Lower lobe of right lung (tissue), 2 donors: ENCODE measurements around the gene SLC30A2. TPM values are rescaled to one million over a fixed set of nuclear protein-coding genes. Genes with fewer than 3 reads are reported as not detected.

Source experiments
- ATAC-seq, 2 donors: fragments of 200-7000 bp; cut with Tn5 transposase; one replicate each; pipeline ENCODE4 v1.9.1; 2020 to 2022; ENCODE audit warnings: mild to moderate bottlenecking in 2 of 2, moderate library complexity in 2 of 2
- DNase-seq: peaks from one replicate; pipeline ENCODE4 v3.0.0-alpha.2; 2020
- H3K27ac ChIP-seq: fragments of 200-600 bp; one replicate; pipeline ENCODE4 v1.8.0; 2022
- H3K27me3 ChIP-seq: fragments of 200-600 bp; one replicate; pipeline ENCODE4 v1.8.0; 2022; ENCODE audit warnings: low read depth
- H3K36me3 ChIP-seq: fragments of 200-600 bp; one replicate; pipeline ENCODE4 v1.8.0; 2022; ENCODE audit warnings: mild to moderate bottlenecking
- H3K4me1 ChIP-seq: fragments of 200-600 bp; one replicate; pipeline ENCODE4 v1.8.0; 2022
- H3K4me3 ChIP-seq: fragments of 200-600 bp; one replicate; pipeline ENCODE4 v1.8.0; 2022; ENCODE audit warnings: mild to moderate bottlenecking
- H3K9me3 ChIP-seq: fragments of 200-600 bp; one replicate; pipeline ENCODE4 v1.8.0; 2022
- intact Hi-C: fragments of 100-400 bp; cut with DNase I; formaldehyde crosslinking; loops from one replicate; pipeline ENCODE4 v1.11.0; 2022
- total RNA-seq: library from RNA; stranded (reverse); fragmentation: NEBNext Ultra II Directional; extraction: Animal tissue kit (Norgen Biotek cat#: 25700); gene quantifications from one replicate; pipeline ENCODE4 v1.2.1, GENCODE V29; 2021
- TF ChIP-seq, protein P1 (sequence below): fragments of 200-600 bp; IDR thresholded peaks from one replicate; pipeline ENCODE4 v1.8.0; 2022; ENCODE audit warnings: antibody characterized with exemption, mild to moderate bottlenecking
- donor health status: DM: no; HTN: yes; CAD: no; lungs with severe emphysema.

SLC30A2 gene
- total RNA-seq, 1 donor from 2014 or later: not detected

GRCh38 chr1:26090893-26091292, 45.0 kb upstream of the SLC30A2 start:
- TF ChIP-seq, protein P1, sequence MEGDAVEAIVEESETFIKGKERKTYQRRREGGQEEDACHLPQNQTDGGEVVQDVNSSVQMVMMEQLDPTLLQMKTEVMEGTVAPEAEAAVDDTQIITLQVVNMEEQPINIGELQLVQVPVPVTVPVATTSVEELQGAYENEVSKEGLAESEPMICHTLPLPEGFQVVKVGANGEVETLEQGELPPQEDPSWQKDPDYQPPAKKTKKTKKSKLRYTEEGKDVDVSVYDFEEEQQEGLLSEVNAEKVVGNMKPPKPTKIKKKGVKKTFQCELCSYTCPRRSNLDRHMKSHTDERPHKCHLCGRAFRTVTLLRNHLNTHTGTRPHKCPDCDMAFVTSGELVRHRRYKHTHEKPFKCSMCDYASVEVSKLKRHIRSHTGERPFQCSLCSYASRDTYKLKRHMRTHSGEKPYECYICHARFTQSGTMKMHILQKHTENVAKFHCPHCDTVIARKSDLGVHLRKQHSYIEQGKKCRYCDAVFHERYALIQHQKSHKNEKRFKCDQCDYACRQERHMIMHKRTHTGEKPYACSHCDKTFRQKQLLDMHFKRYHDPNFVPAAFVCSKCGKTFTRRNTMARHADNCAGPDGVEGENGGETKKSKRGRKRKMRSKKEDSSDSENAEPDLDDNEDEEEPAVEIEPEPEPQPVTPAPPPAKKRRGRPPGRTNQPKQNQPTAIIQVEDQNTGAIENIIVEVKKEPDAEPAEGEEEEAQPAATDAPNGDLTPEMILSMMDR: no peak
- Histone ChIP-seq H3K27me3 (peaks cover 7% of the 10 kb centered on the region), H3K9me3 (no peaks in the 10 kb centered on the region), H3K27ac (no peak overlapping the region), H3K36me3 (no peaks in the 10 kb centered on the region), H3K4me1 (peaks cover 7% of the 10 kb centered on the region), H3K4me3 (no peak overlapping the region)
- ATAC-seq: no peak
- DNase-seq: no peak
- intact Hi-C loops: no loop called here

DNA sequence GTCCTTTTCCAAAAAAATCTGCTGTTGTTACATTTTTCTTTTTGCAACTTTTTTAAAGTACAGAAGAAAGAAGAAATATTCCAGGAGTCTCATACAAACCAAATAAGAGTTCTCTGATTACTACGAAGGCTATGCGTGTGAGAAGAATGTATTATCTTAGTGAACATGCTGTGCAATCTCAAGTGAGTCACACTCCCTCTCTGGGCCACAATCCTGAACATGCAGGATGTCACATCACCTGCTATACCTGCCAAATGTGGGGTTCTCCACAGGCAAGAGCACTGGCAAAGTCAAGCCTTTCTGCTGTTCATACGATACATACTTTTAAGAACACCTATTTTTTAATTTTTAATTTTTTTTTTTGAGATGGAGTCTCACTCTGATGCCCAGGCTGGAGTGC, 43.2 kb upstream of the SLC30A2 start:
- no peaks in the 10 kb centered on the region for H3K9me3 ChIP-seq
- H3K4me3 ChIP-seq: no peak overlapping the region
- DNase-seq (no peak), ATAC-seq (no peak)
- peaks cover 7% of the 10 kb centered on the region for H3K27me3 ChIP-seq
- TF ChIP-seq, protein P1: no peak
- H3K36me3 ChIP-seq: no peaks in the 10 kb centered on the region
- H3K27ac ChIP-seq: no peak overlapping the region
- intact Hi-C loops: no loop called here
- peaks cover 4% of the 10 kb centered on the region for H3K4me1 ChIP-seq

GRCh38 chr1:26084844-26085243, 38.9 kb upstream of the SLC30A2 start:
- ATAC-seq: no peak
- no peak overlapping the region for H3K27ac ChIP-seq
- TF ChIP-seq, protein P1: no peak
- no peak for DNase-seq
- H3K36me3 ChIP-seq: no peaks in the 10 kb centered on the region
- H3K27me3 ChIP-seq: peaks cover 7% of the 10 kb centered on the region
- no peak overlapping the region for H3K4me3 ChIP-seq
- no peaks in the 10 kb centered on the region for H3K9me3 ChIP-seq
- H3K4me1 ChIP-seq: no peaks in the 10 kb centered on the region
- intact Hi-C loops: no loop called here

DNA sequence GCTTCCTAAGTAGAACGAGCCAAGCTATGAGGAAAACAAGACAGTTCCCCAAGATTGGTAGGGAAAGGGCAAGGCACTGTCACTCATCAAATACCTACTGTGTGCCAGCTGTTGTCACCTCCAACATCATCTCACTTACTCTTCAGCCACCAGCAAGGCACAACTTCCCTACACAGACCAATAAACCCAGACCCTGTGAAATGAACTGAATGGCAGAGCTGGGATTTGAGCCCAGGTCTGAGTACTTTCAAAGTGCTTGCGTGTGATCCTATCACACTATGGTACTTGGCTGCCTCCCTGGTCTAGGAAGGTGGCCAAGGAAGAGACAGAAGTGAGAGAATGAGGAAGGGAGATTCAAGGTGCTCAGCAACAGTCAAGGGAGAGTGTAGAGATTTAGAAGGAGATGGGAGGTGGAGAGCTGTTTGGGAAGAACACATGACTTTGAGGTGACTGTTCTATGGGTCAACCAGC, 38.2 kb upstream of the SLC30A2 start:
- DNase-seq (no peak), ATAC-seq (no peak)
- no peaks in the 10 kb centered on the region for H3K36me3 ChIP-seq
- TF ChIP-seq, protein P1: no peak
- no peaks in the 10 kb centered on the region for H3K4me1 ChIP-seq
- no peak overlapping the region for H3K27ac ChIP-seq
- intact Hi-C loops: no loop called here
- no peaks in the 10 kb centered on the region for H3K9me3 ChIP-seq
- peaks cover 7% of the 10 kb centered on the region for H3K27me3 ChIP-seq
- no peak overlapping the region for H3K4me3 ChIP-seq

- TF ChIP-seq, protein P1: no peak
- Histone ChIP-seq H3K9me3 (no peaks in the 10 kb centered on the region), H3K27me3 (no peaks in the 10 kb centered on the region), H3K4me3 (no peak overlapping the region), H3K36me3 (no peaks in the 10 kb centered on the region), H3K4me1 (no peaks in the 10 kb centered on the region), H3K27ac (no peak overlapping the region)
- ATAC-seq (peak in 1 of 2 donors; percentile 17), DNase-seq (no peak)
- intact Hi-C loops: no loop called here
These were observed 37.3 kb upstream of the SLC30A2 start for GRCh38 chr1:26083208-26083607.

DNA sequence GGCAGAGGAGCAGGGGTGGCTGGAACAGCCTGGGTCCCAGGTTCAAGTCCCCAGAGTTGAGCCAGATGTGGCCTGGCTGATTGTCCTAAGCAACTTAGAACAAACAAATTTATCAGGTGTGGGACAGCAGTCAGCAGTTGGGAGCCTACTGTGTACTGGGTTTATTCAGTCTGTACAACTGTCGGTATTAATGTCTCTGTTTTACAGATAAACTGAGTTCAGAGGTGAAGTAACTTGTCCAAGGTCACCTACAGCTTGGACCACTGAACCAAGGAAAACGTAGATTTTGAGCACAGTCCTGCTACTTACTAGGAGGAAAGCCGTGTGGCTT, 36.1 kb upstream of the SLC30A2 start:
- Histone ChIP-seq H3K4me1 (no peaks in the 10 kb centered on the region), H3K27me3 (no peaks in the 10 kb centered on the region), H3K27ac (no peak overlapping the region), H3K4me3 (no peak overlapping the region), H3K36me3 (no peaks in the 10 kb centered on the region), H3K9me3 (no peaks in the 10 kb centered on the region)
- TF ChIP-seq, protein P1: no peak
- intact Hi-C loops: no loop called here
- DNase-seq (no peak), ATAC-seq (no peak)
